Measurements from ENCODE around the gene LIN7C.
"Not testable (repeated sequence)": the region's sequence is repeated elsewhere in the genome, so short reads cannot be mapped to it uniquely, and the experiment has no call there.

Gene LIN7C

GRCh38 chr11:27524155-27524554, 17.6 kb upstream of the LIN7C start:
- no peak for TF ChIP-seq CTCF (IDR thresholded peaks at IDR 0.05; ENCODE audit: low read depth, low read length)
- H3K4me3 ChIP-seq (ENCODE audit: low read depth, low read length) = no peak overlapping the region

GRCh38 chr11:27520226-27520625, 13.7 kb upstream of the LIN7C start:
- H3K4me3 ChIP-seq (ENCODE audit: low read depth, low read length) = no peak overlapping the region
- no peak for TF ChIP-seq CTCF (IDR thresholded peaks at IDR 0.05; ENCODE audit: low read depth, low read length)

GRCh38 chr11:27518518-27518917, 11.9 kb upstream of the LIN7C start:
- no peak for TF ChIP-seq CTCF (IDR thresholded peaks at IDR 0.05; ENCODE audit: low read depth, low read length)
- no peak overlapping the region for H3K4me3 ChIP-seq (ENCODE audit: low read depth, low read length)

GRCh38 chr11:27517490-27517889, 10.9 kb upstream of the LIN7C start:
- not testable (repeated sequence) for H3K4me3 ChIP-seq (ENCODE audit: low read depth, low read length)

GRCh38 chr11:27514558-27514957, 8.0 kb upstream of the LIN7C start:
- no peak for TF ChIP-seq CTCF (IDR thresholded peaks at IDR 0.05; ENCODE audit: low read depth, low read length)
- no peak overlapping the region for H3K4me3 ChIP-seq (ENCODE audit: low read depth, low read length)

- H3K4me3 ChIP-seq (ENCODE audit: low read depth, low read length) = no peak overlapping the region
- no peak for TF ChIP-seq CTCF (IDR thresholded peaks at IDR 0.05; ENCODE audit: low read depth, low read length)
These were observed 7.5 kb upstream of the LIN7C start for GRCh38 chr11:27514076-27514475.

- TF ChIP-seq CTCF (IDR thresholded peaks at IDR 0.05; ENCODE audit: low read depth, low read length) = no peak
- H3K4me3 ChIP-seq (ENCODE audit: low read depth, low read length) = no peak overlapping the region
These were observed 6.8 kb upstream of the LIN7C start for GRCh38 chr11:27513389-27513788.

GRCh38 chr11:27512238-27512637, 5.7 kb upstream of the LIN7C start:
- TF ChIP-seq CTCF (IDR thresholded peaks at IDR 0.05; ENCODE audit: low read depth, low read length) = no peak
- no peak overlapping the region for H3K4me3 ChIP-seq (ENCODE audit: low read depth, low read length)

All from WI38 (cell line).